ENCODE results near the gene LNX1.
"Not testable (repeated sequence)": the region's sequence is repeated elsewhere in the genome, so short reads cannot be mapped to it uniquely, and the experiment has no call there.

LNX1 gene

GRCh38 chr4:53419208-53419607, 172.1 kb downstream of the LNX1 start:
- Histone ChIP-seq H3K9me3 (ENCODE audit: control insufficient read depth, low read length) (no peaks in the 10 kb centered on the region), H3K27ac (no peak overlapping the region), H3K4me1 (no peaks in the 10 kb centered on the region), H2AFZ (no peak overlapping the region), H3K9ac (no peak overlapping the region), H3K4me2 (ENCODE audit: low read length) (no peak overlapping the region), H3K4me3 (ENCODE audit: low read depth, low read length) (no peak overlapping the region), H3K36me3 (ENCODE audit: control insufficient read depth, insufficient read depth, low read length) (no peaks in the 10 kb centered on the region), H3K79me2 (no peaks in the 10 kb centered on the region), H3K27me3 (ENCODE audit: control insufficient read depth, insufficient read depth, low read length) (no peaks in the 10 kb centered on the region)
- TF ChIP-seq CTCF (IDR thresholded peaks at IDR 0.05) = no peak

GRCh38 chr4:53409479-53409878, 181.8 kb downstream of the LNX1 start:
- not testable (repeated sequence) for H3K79me2 ChIP-seq; H3K4me3 ChIP-seq (ENCODE audit: low read depth, low read length); H3K4me1 ChIP-seq

More at GRCh38 chr4:53409479-53409878, 181.8 kb downstream of the LNX1 start:
- not testable (repeated sequence) for H3K27ac ChIP-seq; H3K9me3 ChIP-seq (ENCODE audit: control insufficient read depth, low read length); H3K27me3 ChIP-seq (ENCODE audit: control insufficient read depth, insufficient read depth, low read length); H3K36me3 ChIP-seq (ENCODE audit: control insufficient read depth, insufficient read depth, low read length); H3K4me2 ChIP-seq (ENCODE audit: low read length); H3K9ac ChIP-seq; H2AFZ ChIP-seq

Data from parathyroid adenoma (tissue), 2 donors.